Stimulated activated CD4-positive, alpha-beta T cell treated with anti-CD3 and anti-CD28 coated beads, Interleukin-12 subunit alpha, Interleukin-12 subunit beta, amount 100 ng/mL, for 24 hours (primary cell): ENCODE data around the gene PDIA4.
"Not testable (repeated sequence)": the region's sequence is repeated elsewhere in the genome, so short reads cannot be mapped to it uniquely, and the experiment has no call there.

ENCODE experiments used
- DNase-seq, 2 experiments: peaks; one replicate each; pipeline ENCODE4 v3.0.0-alpha.2; 2020; ENCODE audit warnings: low read depth in 2 of 2

Gene PDIA4, protein sequence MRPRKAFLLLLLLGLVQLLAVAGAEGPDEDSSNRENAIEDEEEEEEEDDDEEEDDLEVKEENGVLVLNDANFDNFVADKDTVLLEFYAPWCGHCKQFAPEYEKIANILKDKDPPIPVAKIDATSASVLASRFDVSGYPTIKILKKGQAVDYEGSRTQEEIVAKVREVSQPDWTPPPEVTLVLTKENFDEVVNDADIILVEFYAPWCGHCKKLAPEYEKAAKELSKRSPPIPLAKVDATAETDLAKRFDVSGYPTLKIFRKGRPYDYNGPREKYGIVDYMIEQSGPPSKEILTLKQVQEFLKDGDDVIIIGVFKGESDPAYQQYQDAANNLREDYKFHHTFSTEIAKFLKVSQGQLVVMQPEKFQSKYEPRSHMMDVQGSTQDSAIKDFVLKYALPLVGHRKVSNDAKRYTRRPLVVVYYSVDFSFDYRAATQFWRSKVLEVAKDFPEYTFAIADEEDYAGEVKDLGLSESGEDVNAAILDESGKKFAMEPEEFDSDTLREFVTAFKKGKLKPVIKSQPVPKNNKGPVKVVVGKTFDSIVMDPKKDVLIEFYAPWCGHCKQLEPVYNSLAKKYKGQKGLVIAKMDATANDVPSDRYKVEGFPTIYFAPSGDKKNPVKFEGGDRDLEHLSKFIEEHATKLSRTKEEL

DNA sequence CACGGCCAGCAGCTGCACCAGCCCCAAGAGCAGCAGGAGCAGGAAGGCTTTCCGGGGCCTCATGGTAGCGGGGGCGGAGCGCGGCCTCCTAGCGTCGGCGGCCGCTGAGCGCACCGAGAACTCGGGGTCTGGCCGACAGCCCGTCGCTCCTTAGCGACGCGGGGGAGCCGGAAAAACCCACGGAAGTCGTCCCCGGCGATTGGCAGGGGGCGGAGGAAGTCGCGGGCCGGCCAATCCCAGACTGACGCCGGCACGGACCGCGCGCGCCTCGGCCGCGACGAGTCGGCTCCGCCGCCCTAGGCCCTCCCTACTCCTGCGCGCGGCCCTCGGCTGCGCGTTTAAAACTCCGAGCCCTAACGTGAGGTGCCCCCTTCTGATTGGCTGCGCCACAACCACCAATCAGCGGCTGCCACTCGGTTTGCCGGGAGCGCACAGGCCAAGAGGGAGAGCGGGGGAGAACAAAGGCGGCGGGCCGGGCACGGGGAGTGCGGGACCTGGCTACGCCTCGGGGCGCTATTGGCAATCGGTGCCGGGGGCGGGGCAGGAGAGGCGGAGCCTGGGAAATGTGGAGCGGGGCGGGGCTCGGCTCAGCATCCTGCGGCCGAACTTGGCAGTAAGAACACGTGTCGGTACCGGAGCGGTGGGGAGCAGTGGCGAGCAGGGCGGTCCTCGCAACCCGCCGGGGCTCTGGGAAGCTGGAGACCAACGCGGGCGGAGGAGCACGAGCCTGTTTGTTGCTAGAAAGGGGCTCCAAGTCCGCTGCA lies at the start of gene PDIA4:
Gene PDIA4, minus strand, starts transcription at position 160 of the 764 bp plus-strand sequence. Its CDS starts 97 bp downstream, at position 63.
- DNase-seq = peak; percentile 100

DNA sequence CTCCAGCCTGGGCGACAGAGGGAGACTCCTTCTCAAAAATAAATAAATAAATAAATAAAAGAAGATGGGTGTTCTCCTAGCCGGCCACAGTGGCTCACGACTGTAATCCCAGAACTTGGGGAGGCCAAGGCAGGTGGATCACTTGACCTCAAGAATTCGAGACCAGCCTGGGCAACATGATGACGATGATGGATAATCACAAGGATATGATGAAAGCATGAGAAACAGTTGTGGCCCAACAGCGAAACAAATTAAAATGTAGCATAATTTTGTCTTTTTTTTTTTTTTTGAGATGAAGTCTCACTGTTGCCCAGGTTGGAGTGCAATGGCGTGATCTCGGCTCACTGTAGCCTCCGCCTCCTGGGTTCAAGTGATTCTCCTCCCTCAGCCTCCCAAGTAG lies 49.3 kb upstream of the PDIA4 start:
- no peak for DNase-seq

DNA sequence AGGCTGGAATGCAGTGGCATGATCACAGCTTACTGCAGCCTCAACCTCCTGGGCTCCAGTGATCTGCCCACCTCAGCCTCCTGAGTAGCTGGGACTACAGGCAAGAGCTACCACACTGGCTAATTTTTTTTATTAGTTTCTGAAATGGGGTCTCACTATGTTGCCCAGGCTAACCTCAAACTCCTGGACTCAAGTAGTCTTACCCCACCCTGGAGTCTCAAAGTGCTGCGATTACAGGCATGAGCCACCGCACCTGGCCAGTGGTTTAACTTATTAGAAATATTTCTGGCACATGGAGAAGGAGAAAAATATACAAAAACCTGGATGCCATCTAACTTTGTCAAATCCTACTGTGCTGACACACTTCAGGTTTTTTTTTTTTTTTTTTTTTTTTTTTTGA lies 47.0 kb upstream of the PDIA4 start:
- DNase-seq = no peak

DNA sequence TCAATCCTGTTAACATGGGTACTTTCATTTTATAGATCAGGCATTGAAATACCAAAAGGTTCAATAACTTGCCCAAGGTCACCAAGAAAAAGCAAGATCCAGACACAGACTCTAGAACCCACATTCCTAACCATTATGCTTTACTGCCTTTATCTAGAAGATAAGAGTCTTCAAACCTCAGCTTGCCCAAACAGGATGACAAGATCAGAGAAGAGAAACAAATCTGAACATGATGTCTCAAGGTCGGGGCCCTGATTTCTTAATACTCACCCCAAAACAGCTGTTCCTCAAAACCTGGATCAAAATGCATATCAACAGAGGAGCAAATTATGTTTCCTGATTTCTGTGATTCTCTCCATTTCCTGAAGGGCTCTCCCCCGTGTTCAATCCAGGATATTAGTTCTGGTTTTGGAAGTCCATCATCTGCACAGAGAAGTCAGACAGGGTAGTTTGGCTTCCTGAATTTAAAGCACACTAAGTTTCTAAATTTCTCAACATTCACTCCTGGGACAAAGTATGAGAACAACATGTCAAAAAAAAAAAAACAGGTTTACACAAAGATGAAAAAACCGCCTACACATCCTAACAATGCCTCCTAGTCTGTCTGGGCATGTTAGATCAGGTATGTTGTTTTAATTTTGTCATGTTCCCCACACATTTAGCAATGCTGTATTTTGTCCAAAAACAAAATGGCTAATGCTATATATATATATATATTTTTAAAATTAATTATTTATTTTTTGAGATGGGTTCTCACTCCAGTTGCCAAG lies 46.0 kb upstream of the PDIA4 start:
- no peak for DNase-seq

DNA sequence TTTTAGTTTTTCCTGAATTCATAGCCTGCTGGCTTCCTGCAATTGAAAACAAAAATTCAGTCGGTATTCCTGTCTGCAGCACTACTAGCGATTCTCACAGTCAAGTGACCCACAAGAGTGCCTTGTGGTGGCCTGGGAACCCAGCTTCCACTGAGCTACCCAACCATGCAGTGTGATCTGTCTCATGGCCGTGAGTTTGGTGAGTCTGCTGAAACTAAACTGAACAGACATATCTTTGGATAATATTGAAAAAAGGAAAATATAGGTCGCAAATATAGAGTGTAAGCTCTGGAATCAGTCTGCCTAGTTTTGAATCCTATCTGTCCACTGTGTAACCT lies 44.1 kb upstream of the PDIA4 start:
- DNase-seq = no peak

DNA sequence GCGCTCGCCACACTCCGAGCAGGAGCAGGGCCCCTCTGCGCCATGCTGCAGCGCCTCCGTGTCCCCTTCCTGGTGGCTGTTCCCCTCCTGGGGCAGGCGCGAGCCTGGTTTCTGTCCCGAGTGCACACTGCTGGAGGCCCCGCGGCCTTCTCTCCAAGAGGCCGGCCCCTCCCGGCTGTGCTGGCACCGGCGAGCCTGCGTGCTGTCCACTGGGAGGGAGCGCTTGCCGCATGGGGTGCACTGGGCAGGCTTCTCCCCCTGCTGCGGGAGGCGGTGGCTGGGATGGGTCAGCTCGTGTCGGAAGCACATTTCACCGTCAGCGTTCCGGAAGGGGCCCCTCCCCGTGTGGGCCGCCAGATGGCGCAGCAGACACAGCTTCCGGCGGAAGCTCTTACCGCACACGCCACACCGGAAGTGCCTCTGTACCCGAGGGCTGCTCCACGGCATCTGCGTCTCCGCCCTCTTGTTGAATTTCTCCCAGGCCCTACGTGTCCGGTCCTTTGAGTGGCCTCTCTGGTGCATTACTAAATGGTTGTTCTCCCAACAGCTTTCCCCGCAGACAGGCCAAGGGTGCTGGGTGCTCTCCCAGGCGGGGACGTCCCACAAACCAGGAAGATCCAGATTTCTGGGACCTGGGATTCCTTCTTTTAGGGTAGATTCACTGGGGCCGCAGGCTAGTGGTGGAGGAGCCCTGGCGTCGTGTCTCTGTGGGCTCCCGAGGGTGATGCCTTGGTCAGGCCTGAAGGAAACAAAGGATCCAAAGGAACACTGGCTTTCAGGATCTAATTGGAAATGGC lies 43.5 kb upstream of the PDIA4 start:
- DNase-seq = peak; percentile 17 to 33

DNA sequence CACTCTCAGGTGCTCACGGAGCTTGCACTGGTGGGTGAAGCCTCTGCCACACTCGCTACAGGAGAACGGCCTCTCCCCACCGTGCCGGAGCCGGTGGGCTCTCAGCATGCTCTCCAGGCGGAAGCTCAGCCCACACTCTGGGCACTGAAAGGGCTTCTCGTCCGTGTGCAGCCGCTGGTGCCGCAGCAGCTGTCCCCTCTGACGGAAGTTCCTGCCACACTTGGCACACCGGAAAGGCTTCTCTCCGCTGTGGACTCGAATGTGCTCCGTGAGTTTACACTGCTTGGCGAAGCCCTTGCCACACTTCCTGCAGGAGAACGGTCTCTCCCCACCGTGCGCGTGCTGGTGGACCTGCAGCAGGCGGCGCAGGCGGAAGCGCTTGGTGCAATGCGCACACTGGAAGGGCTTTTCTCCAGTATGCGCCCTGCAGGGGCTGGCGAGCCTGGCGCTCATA lies 42.9 kb upstream of the PDIA4 start:
- no peak for DNase-seq

DNA sequence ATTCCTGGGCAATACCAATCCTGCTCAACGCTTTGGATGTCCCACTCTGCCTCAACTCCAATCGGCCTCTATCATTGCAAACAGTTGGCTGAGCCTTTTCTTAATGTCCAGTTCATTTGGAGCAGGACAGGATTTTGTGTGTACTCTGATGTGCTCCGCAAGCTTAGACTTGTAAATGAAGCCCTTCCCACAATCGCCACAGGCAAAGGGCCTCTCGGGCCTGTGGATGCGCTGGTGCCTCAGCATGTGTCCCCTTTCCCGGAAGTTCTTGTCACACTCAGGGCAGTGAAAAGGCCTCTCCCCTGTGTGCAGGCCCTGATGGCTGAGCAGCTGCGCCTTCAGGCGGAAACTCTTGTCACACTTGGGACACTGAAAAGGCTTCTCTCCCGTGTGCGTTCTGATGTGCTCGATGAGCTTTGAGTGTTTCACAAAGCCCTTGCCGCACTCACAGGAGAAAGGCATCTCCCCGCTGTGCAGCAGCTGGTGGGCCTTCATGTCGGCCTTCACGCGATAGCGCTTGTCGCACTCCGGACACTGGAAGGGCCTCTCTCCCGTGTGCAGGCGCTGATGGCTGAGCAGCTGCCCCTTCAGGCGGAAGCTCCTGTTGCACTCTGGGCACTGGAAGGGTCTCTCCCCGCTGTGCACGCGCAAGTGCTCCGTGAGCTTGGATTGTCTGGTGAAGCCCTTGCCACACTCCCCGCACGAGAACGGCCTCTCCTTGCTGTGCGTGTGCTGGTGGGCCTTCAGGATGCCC lies 42.2 kb upstream of the PDIA4 start:
- DNase-seq = no peak

DNA sequence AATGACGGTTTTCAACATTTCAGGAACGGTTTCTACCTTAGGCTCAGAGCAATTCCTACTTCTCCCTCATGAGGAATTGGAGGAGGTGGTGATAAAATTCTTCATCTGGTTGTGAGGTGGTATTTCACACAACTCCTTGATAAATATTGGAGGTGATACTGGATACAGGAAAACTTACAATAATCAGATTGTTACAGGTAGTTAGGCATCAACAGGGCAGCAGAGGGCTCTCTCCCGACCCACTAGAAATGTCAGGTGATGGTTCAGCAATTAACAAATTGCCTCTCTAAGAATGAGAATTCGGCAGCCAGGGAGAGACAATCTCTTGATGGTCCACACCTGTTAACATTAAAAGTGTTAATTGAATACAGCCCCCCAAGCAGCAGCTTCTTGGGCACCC lies 39.6 kb upstream of the PDIA4 start:
- no peak for DNase-seq

DNA sequence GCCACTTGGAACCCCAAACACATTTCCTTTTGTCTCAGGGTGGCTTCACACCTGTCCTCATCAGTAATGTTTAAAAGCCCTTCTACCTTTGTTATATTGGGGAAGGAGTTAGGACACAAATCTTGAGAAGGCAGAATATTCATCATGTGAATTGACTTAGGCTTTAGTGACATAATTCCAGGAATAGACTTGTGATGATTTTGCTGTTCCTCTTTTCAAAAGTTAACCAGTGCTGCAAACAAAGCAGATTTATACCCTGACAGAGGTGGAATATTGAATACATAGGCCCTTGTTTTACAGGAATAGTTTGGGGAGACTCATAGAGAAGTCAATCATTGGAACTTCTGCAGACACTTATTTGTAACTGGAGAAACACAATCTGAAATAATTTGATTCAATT lies 35.2 kb upstream of the PDIA4 start:
- no peak for DNase-seq

DNA sequence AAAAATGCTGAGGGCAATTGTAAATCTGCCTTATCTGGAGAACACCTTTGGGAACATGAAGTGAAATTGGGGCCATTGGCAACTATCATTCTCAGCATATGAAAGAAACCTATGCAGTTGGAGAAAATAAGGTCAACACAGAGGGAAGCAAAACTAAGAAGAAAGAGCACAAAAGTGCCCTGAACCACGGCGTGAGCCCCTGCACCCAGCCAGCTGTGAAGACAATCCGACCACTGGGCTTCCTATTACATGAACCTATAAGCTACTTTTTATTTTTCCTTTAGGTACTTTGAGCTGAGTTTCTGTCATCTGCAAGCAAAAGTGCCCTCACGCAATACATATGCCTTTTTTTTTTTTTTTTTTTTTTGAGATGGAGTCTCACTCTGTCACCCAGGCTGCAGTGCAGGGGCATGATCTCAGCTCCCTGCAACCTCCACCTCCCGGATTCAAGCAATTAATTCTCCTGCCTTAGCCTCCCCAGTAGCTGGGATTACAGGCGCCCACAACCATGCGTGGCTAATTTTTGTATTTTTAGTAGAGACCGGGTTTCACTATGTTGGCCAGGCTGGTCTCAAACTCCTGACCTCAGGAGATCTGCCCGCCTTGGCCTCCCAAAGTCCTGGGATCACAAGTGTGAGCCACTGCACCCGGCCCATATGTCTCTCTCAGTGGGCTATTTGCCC lies 34.1 kb upstream of the PDIA4 start:
- not testable (repeated sequence) for DNase-seq

DNA sequence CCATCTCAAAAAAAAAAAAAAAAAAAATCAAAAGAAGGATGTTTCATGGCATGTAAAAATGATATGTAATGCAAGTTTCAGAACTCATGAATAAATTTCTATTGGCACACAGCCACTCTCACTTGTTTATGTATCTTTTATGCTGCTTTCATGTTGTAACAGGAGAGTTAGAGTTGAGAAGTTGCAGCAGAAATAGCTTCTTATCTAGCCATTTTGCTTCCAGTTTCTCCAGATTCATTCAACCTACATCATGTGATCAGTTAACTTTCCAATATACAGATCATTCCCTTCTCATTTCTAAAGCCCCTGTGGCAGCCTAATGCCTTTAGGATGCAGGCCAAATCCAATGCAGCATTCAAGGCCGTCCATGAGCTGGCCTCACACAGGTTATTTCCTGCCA lies 31.9 kb upstream of the PDIA4 start:
- no peak for DNase-seq

DNA sequence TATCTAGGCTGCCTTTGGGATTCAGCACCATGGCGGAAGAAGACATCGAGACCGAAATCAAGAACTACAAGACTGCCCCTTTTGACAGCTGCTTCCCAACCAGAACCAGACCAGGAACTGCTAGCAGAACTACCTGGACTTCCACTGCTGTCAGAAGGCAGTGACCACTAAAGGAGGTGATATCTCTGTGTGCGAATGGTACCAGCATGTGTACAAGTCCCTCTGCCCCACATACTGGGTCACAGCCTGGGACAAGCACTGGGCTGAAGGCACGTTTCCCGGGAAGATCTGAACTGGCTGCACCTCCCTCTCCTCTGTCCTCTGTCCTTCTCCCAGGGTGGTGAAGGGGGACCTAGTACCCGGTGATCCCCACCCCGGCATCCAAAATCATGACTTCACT lies 25.6 kb upstream of the PDIA4 start:
- DNase-seq = no peak

DNA sequence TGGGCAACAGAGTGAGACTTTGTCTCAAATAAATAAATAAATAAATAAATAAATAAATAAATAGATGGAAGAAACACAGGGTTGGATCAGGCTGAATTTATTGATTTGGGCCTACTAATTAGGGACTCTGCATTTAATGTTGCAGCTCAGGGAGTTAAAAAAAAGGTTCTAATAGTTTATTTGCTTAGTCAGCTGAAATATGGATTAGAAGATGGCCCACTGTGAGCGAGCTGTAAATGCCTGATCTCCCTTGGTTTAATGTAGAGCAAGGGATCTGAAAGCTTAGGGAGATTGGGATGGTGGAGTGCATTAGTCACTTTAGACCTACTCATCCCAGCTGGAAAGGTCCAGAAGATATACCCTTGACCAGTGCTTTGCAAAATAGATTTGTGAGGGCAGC lies 25.1 kb upstream of the PDIA4 start:
- DNase-seq = no peak

DNA sequence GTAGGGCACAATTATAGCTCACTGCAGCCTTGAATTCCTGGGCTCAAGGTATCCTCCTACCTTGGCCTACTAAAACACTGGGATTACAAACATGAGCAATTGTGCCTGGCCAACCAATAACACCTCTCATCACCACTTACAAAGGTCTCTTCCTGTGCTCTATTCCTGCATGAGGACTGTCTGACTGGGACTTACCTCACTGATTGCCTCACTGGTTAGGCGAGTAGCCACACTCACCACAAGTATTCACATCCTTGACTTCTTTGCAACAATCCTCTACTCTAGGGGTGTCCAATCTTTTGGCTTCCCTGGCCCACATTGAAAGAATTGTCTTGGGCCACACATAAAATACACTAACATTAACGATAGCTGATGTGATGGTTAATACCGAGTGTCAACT lies 22.6 kb upstream of the PDIA4 start:
- no peak for DNase-seq

DNA sequence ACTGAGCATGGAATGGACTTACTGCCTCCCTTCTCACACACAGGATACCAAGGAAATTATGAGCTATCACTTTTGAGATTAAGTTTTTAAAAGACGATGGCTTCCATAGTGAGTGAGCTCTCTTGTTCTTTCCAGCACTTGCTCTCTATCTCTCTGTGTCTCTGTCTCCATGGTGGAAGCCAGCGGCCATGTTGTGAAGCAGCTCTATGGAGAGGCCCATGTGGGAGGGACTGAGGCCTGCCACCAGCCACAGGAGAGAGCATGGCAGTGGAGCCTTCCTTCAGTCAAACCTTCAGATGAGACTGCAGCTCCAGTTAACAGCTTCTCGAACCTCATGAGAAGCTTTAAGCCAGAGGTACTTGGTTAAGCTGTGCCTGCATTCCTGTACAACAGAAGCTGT lies 20.5 kb upstream of the PDIA4 start:
- no peak for DNase-seq

DNA sequence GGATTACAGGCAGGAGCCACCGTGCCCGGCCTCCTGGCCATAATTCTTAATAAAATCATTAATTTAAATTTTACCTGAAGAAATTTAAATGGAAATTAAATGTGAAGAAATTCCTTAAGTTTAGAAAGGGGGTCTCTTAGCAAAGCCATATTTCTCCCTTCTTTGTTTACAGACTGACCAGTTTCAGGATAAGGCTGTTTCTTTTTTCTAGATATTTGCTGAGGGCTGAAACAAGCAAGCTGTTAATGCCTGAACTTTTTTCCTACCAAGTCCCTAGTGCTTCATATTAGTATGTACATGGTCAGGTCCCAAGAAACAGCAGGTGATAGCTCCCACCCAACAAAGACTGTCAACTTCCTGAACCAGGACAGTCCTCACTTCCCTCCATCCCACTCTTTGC lies 18.1 kb upstream of the PDIA4 start:
- DNase-seq = no peak

DNA sequence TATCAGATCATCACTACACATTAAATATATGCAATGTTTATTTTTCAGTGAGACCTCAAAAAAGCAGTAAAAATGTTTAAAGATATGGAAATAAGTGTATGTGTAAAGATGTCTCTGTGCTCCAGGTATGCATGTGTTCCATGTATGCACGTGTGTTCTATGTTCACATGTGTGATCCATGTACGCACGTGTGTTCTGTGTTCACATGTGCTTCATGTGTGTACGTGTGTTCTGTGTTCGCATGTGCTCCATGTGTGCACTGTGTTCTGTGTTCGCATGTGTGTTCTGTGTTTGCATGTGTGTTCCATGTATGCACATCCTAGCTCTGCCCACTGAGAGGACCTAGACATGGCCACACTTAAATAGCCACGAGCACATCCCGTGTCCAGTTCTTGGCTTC lies 15.6 kb upstream of the PDIA4 start:
- no peak for DNase-seq

DNA sequence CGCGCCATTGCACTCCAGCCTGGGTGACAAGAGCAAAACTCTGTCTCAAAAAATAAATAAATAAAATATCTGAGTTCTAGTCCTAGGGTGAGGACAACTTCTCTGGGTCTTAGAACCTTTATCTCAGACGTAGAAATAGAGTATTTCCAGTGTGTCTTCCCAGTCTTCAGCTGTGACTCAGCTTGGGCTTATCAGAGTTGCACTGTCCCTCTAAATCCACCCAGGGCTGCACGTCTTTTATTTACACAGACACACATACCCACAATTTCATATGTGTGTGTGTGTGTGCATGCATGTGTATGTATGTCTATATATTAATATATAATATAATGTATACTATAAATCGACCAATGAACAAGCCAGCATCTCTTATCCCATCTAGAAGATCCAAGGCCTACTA lies 13.0 kb upstream of the PDIA4 start:
- DNase-seq = no peak

DNA sequence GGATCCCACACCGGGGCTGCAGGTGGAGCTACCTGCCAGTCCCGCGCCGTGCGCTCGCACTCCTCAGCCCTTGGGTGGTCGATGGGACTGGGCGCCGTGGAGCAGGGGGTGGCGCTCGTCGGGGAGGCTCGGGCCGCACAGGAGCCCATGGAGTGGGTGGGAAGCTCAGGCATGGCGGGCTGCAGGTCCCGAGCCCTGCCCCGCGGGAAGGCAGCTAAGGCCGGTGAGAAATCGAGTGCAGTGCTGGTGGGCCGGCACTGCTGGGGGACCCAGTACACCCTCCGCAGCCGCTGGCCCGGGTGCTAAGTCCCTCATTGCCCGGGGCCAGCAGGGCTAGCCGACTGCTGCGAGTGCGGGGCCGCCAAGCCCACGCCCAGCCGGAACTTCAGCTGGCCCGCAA lies 10.3 kb upstream of the PDIA4 start:
- DNase-seq = not testable (repeated sequence)
